GM12878 (cell line): Measurements from ENCODE around the gene TCIRG1. TPM values are rescaled to one million over a fixed set of nuclear protein-coding genes. Genes with fewer than 3 reads are reported as not detected.

ENCODE experiments used
- ATAC-seq: fragments of 200-7000 bp; cut with Tn5 transposase; 3 replicates; pipeline ENCODE4 v1.9.1; 2020; ENCODE audit warnings: mild to moderate bottlenecking, moderate library complexity
- BruUV-seq: library from RNA; stranded (reverse); fragments of 400-500 nt; replicated peaks from 2 replicates; lab custom pipeline; 2021; lab: Mats Ljungman, UMichigan
- CTCF ChIA-PET: fragments of 300-600 bp; sonication (Branson Sonifier 250); formaldehyde crosslinking; extraction: SDS; loops from one replicate; lab custom pipeline; 2021; ENCODE audit warnings: inconsistent platforms; lab: Yijun Ruan, JAX
- POLR2A ChIA-PET: fragments of 350-600 bp; formaldehyde crosslinking; extraction: SDS; loops from one replicate; lab custom pipeline; 2021; ENCODE audit warnings: inconsistent platforms; lab: Charles Lee
- RAD21 ChIA-PET: fragments of 300-600 bp; sonication (Branson Sonifier 250); formaldehyde crosslinking; loops from one replicate; lab custom pipeline; 2023; ENCODE audit warnings: antibody characterized with exemption; ENCODE audit not compliant: unreplicated experiment; lab: Charles Lee
- SMC1A ChIA-PET: fragments of 300-600 bp; sonication (Branson Sonifier 250); formaldehyde crosslinking; loops from one replicate; lab custom pipeline; 2023; ENCODE audit not compliant: unreplicated experiment, uncharacterized antibody; lab: Charles Lee
- DNase-seq: peaks from one replicate; pipeline ENCODE4 v3.0.0-alpha.2; 2011; ENCODE audit warnings: low read depth, low spot score
- FAIRE-seq: peaks from 3 replicates; lab custom pipeline; 2011; peaks lifted over from hg19 to GRCh38; lab: Jason Lieb, UNC
- H2AFZ ChIP-seq: 2 replicates; pipeline ENCODE4 v1.6.0; 2011; ENCODE audit warnings: low read depth, low read length, control low read depth; ENCODE audit not compliant: control insufficient read depth
- H3K27ac ChIP-seq: 2 replicates; pipeline ENCODE4 v1.5.1; 2011; ENCODE audit warnings: control low read depth; ENCODE audit not compliant: control insufficient read depth, insufficient read depth
- H3K27me3 ChIP-seq, 2 experiments: replicated peaks in 1 of 2; 2 replicates each; pipeline versions ENCODE4 v1.6.0 to v1.6.1; 2011; ENCODE audit warnings: low read length in 1 of 2; ENCODE audit not compliant: control insufficient read depth in 2 of 2, insufficient read depth in 2 of 2
- H3K36me3 ChIP-seq, 2 experiments: 2 replicates each; pipeline ENCODE4 v1.5.1; 2011; ENCODE audit warnings: low read length in 1 of 2; ENCODE audit not compliant: control insufficient read depth in 2 of 2, insufficient read depth in 2 of 2
- H3K4me1 ChIP-seq: 2 replicates; pipeline ENCODE4 v1.6.1; 2011; ENCODE audit warnings: mild to moderate bottlenecking, low read length, moderate library complexity, mixed read lengths; ENCODE audit not compliant: control insufficient read depth, insufficient read depth
- H3K4me2 ChIP-seq: 2 replicates; pipeline ENCODE4 v1.6.0; 2011; ENCODE audit warnings: control low read depth; ENCODE audit not compliant: control insufficient read depth, insufficient read depth
- H3K4me3 ChIP-seq: fragments of 200-600 bp; sonication (generic); 2 replicates; pipeline ENCODE4 v1.5.1; 2016
- H3K79me2 ChIP-seq: 2 replicates; pipeline ENCODE4 v1.6.0; 2011; ENCODE audit warnings: low read length; ENCODE audit not compliant: control insufficient read depth, insufficient read depth
- H3K9ac ChIP-seq: 2 replicates; pipeline ENCODE4 v1.8.0; 2011; ENCODE audit warnings: low read length, control low read depth, mixed read lengths; ENCODE audit not compliant: control insufficient read depth, insufficient read depth
- H3K9me3 ChIP-seq: replicated peaks from 3 replicates; pipeline ENCODE4 v1.5.1; 2011; ENCODE audit warnings: mild to moderate bottlenecking, low read length; ENCODE audit not compliant: control insufficient read depth, insufficient read depth
- H4K20me1 ChIP-seq: 2 replicates; pipeline ENCODE4 v1.6.0; 2011; ENCODE audit not compliant: control insufficient read depth, insufficient read depth
- ZBTB4 ChIP-seq: fragments of 450-650 bp; formaldehyde crosslinking; IDR thresholded peaks from 2 replicates; pipeline ENCODE4 v1.4.0; 2022; ENCODE audit warnings: mild to moderate bottlenecking, moderate library complexity
- WGBS: methylation state at CpG from one replicate; pipeline ENCODE4 v1.1.6; 2016; ENCODE audit warnings: low lambda C conversion rate; ENCODE audit not compliant: insufficient replicate concordance, insufficient coverage; ENCODE audit errors: missing lambda C conversion rate; 5-methylcytosine and 5-hydroxymethylcytosine counted together
- in situ Hi-C: fragments of 300-500 bp; cut with MboI; formaldehyde crosslinking; loops from 9 replicates; pipeline ENCODE4 v1.14.3; 2018; ENCODE audit warnings: mixed read lengths
- intact Hi-C: fragments of 100-400 bp; cut with micrococcal nuclease; formaldehyde crosslinking; loops from one replicate; pipeline ENCODE4 v1.14.2; 2022; ENCODE audit not compliant: unreplicated experiment
- polyA plus RNA-seq, 11 experiments: library from polyadenylated mRNA; depleted of rRNA in 4 of 11; unstranded in 6 of 11; stranded (reverse) in 5 of 11; fragments of >200 nt; fragmentation: Nextera tagmentation in 4 of 11; fragmentation: Illumina TruSeq in 1 of 11; extraction: Ambion mirVana in 4 of 11; extraction: Trizol in 1 of 11; gene quantifications; 1 replicate in 1 of 11; 2 replicates in 10 of 11; pipeline versions ENCODE4 v1.2.1 to v1.2.3, GENCODE V29; 2011 to 2016; ENCODE audit warnings: inconsistent platforms in 2 of 11, missing spikeins in 2 of 11, low read depth in 1 of 11
- total RNA-seq, 4 experiments: library from RNA; depleted of rRNA in 3 of 4; stranded (reverse); fragments of >200 nt in 3 of 4; fragmentation: Illumina TruSeq in 1 of 4; extraction: Trizol in 1 of 4; gene quantifications; 2 replicates each; pipeline versions ENCODE4 v1.2.1 to v1.2.3, GENCODE V29; 2013 to 2021

Gene TCIRG1
- total and polyA plus RNA-seq, 10 of the 15 experiments (the other 5 are each of a cell fraction or from before 2014, with no cell fraction given) = 0.76 to 218 (median 87.4) TPM

GRCh38 chr11:68012843-68013610 lies 25.8 kb upstream of the TCIRG1 start:
- FAIRE-seq = no peak
- Histone ChIP-seq H3K4me1 (peaks cover 15% of the 10 kb centered on the region), H3K36me3 (no peaks in the 10 kb centered on the region), H3K79me2 (no peaks in the 10 kb centered on the region), H2AFZ (no peak overlapping the region), H3K9me3 (no peaks in the 10 kb centered on the region), H4K20me1 (no peaks in the 10 kb centered on the region), H3K27me3 (no peaks in the 10 kb centered on the region), H3K9ac (no peak overlapping the region), H3K4me3 (no peak overlapping the region), H3K27ac (no peak overlapping the region), H3K4me2 (no peak overlapping the region)
- WGBS = 44% methylated on average over 16 of the region's 16 CpGs
- no peak for DNase-seq
- SMC1A ChIA-PET = no interaction called here
- POLR2A ChIA-PET = no interaction called here
- CTCF ChIA-PET = no interaction called here
- RAD21 ChIA-PET = interaction anchor here (1.0 kb wide), 1 partner anchor 183 kb away, joined by 3 read pairs; no protein-coding TSS in a partner anchor
- no peak for TF ChIP-seq ZBTB4 (CRISPR knock-in tag)
- intact Hi-C loops (no loop called here), in situ Hi-C loops (no loop called here)
- ATAC-seq = no peak
- BruUV-seq = no TSS peak
